Measurements from ENCODE around the gene ZNF837.
"Not testable (repeated sequence)": the region's sequence is repeated elsewhere in the genome, so short reads cannot be mapped to it uniquely, and the experiment has no call there.

Gene ZNF837

DNA sequence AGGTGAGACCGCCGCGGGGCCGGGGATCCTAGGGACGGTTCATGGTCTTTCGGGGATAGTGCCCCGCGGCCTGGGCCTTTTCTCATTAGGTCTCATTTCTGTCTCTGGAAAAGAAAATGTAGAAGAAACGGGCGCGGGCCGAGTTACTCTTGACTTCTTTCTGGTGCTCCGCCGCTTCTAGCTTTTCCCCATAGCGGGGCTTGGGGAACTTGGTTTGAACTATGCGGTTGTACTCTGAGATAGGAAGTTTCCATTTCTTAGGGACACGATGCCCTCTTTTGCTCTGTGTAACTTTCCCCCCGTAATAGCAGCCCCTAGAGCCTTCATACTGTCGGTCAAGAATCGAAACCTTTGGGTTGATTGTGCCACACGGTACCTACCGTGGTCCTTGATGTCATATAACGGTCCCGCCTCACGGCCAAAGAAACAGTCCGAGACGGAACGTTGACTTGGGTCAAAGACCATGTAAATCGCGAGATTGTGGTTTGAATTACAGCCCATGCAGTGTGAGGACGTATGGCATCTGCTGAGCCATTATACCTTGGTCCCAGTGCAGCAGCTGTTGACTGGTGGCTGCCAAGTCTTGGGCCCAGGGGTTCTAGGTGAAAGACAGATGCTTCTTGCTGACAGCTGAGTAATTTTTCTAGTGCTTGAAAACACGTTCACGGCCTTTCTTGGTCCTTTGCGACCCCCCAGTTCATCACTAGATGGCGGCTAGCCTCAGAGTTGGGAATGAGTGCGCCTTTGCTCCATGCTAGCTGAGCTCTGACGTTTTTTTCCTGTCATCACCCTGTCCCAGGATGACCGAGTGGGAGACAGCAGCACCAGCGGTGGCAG lies 6.7 kb upstream of the ZNF837 start:
- Mint-ChIP-seq H3K27me3 (no peaks in the 10 kb centered on the region), H3K4me1 (peaks cover 50% of the 10 kb centered on the region), H3K9me3 (no peaks in the 10 kb centered on the region), H3K4me3 (peak overlapping the region; percentile 93), H3K27ac (peak overlapping the region; percentile 98), H3K36me3 (peaks cover 29% of the 10 kb centered on the region)
- CTCF ChIA-PET: interaction anchor here (0.6 kb wide), 1 partner anchor 44 kb away, joined by 3 read pairs; no protein-coding TSS in a partner anchor
- DNase-seq: no peak

DNA sequence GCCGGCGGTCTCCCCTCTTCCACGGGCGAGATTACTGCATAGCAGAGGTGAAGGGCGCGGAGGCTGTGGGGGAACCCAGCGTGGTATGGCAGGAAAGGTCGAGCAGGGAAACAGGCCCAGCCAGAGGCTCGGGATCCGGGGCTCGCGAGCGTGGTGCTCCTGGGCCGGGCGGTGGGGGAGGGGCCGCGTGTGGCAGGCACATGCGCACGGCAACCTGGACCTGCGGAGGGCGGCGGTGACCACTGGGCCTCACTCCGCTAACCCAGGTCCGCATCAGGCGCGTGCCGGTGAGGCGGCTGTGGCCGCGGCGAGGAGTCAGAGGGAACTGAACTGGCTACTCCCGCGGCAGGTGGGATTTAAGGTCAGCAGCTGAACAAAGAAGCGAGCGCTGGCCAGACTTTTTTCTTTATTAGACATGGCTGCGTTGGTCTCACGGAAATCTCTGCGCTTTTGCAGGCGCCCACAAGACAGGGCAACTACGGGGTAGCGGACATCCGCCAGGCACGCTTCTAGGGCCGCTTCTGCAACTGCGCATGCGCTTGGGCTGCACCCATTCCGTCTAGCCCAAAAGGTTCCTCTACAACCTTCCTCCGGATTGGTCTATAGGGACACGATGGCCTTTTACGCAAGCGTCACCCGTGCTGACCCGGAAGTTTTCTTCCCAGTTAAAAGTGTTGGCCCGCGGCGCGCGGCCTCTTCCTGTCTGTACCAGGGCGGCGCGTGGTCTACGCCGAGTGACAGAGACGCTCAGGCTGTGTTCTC lies 5.9 kb upstream of the ZNF837 start, which contains the start of gene RPS5:
Gene RPS5 (plus strand): TSS at position 694 of the 762 bp plus-strand sequence. CDS start 869 bp downstream, outside the sequence.
- H3K9me3 Mint-ChIP-seq: no peaks in the 10 kb centered on the region
- no peaks in the 10 kb centered on the region for H3K27me3 Mint-ChIP-seq
- peak within 1 kb of the TSS; percentile 93 for H3K4me3 Mint-ChIP-seq
- peaks cover 51% of the 10 kb centered on the region for H3K4me1 Mint-ChIP-seq
- CTCF ChIA-PET: no interaction called here
- DNase-seq: peak; percentile 97
- peak within 1 kb of the TSS; percentile 98 for H3K27ac Mint-ChIP-seq
- H3K36me3 Mint-ChIP-seq: peaks cover 27% of the 10 kb centered on the region

DNA sequence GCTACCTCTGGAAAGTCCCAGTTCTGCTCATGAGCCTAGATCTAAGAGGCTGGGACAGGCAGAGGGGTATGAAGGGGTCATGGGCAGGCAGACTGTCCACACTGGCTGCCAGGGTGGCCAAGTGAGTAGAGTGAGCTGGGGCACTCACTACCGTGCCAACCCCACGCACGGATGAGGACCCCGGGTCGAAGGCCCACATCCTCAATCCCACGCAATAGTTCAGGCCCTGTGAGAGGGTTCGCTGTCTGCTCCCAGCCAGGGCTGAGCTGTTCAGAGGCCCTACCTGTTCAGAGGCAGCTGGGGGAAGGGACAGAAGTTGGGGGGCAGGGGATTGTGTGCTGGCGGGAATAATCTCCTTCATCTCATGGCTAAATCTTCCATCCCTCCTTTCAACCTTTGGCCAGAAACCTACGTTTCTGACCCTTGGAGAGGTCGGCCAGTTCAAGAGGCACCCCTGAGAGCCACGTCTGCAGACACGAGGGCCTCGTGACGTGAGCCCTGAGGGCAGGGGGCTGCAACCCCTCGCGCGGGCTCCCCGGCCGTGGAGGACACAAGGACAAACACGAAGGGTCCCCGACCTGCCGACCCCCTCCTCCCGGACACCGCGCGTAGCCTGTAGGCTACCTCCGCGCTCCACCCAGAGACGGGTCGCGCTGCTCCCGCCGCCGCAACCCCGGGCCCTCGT lies 5.2 kb upstream of the ZNF837 start:
- CTCF ChIA-PET: no interaction called here
- peak; percentile 34 for DNase-seq
- Mint-ChIP-seq H3K27me3 (no peaks in the 10 kb centered on the region), H3K9me3 (no peaks in the 10 kb centered on the region), H3K27ac (peak overlapping the region; percentile 98), H3K4me1 (peaks cover 53% of the 10 kb centered on the region), H3K36me3 (peaks cover 21% of the 10 kb centered on the region), H3K4me3 (peak overlapping the region; percentile 93)

DNA sequence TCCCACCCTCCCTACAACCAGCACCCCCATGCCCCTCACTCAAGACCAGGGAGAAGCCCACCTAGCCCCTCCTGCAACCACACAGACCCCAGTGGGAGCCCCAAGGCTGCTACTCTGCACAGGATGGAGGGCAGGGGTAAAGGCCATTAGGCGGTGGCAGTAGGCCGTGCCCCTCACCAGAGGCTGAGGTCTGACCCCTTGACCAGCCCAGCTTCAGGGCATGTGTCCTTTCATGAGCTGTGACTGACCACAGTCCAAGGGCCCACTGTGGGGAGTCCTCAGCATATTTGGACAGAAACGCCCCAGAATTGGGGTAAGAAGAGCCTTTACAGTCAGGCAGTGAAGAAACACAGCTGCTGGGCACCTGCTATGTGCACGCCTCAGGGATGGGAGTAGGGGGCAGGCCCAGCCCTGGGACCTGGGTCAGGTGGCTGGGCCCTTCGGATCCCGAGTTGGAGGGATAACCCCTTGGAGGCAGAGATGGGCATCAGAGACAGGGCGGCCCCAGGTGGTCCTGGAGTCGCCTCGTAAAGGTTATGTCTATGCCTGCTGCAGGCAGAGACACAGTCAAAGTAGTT lies 4.6 kb upstream of the ZNF837 start:
- H3K27ac Mint-ChIP-seq: peak overlapping the region; percentile 98
- peak overlapping the region; percentile 93 for H3K4me3 Mint-ChIP-seq
- CTCF ChIA-PET: no interaction called here
- no peaks in the 10 kb centered on the region for H3K9me3 Mint-ChIP-seq
- DNase-seq: no peak
- H3K36me3 Mint-ChIP-seq: peaks cover 17% of the 10 kb centered on the region
- H3K27me3 Mint-ChIP-seq: no peaks in the 10 kb centered on the region
- H3K4me1 Mint-ChIP-seq: peaks cover 48% of the 10 kb centered on the region

DNA sequence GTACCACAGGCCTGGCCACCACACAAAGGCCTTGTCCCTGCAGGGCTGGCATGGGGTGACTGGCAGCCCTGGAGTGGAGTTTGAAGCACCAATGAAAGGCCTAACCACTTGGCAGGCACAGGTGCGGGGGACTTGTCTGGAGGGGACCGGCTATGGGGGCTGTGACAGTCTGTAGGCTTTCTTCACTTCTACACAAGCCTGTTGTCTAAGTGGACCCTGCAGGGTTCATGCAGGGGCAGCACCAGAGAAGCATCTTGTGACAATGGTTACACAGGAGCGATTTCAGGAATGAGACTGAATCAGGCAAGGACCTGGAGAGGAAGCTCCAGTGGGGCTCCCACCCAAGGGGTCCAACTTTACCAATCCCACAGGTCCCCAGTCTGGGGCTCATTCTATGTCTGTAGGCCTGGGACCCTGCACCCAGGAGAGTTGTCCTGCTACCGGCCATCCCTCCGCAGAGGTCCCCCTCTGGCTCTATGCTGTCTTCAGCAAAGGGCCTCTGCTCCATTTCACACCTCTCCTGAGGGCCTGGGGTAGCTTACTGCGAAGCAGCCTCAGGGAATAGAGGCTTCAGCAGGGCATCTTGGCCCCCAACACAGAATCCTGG lies 2.3 kb upstream of the ZNF837 start:
- peak overlapping the region; percentile 43 for H3K4me3 Mint-ChIP-seq
- H3K27ac Mint-ChIP-seq: no peak overlapping the region
- H3K36me3 Mint-ChIP-seq: peaks cover 4% of the 10 kb centered on the region
- H3K27me3 Mint-ChIP-seq: no peaks in the 10 kb centered on the region
- CTCF ChIA-PET: no interaction called here
- DNase-seq: no peak
- peaks cover 46% of the 10 kb centered on the region for H3K4me1 Mint-ChIP-seq
- H3K9me3 Mint-ChIP-seq: no peaks in the 10 kb centered on the region

DNA sequence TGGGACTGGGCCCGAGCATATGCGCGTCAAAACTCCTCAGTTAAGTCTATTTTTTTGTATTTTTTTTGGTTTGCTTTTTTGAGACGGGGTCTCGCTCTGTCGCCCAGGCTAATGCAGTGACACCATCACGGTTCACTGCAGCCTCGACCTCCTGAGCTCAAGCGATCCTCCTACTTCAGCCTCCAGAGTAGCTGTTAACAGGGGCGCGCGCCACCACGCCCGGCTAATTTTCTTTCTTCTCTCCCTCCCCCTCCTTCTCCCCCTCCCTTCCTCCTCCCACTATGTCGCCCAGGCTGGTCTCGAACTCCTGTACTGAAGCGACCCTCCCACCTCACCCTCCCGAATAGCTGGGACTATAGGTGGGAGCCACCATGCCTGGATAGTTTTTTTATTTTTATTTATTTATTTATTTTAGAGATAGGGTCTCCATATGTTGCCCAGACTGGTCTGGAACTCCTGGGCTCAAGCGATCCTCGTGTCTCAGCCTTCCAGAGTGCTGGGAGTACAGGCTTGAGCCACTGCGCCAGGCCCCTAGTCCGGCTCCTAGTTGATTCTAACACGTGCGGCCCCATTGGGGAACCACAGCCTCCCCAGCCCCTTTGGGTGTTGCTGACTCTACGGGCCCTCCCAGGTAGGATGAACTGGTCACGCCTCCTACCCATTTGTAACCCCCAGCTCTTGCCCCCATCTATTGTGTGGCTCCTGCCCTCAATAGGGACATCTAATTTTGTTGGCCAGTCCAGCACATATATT lies 806 bp upstream of the ZNF837 start:
- Mint-ChIP-seq H3K4me1 (peaks cover 39% of the 10 kb centered on the region), H3K9me3 (no peaks in the 10 kb centered on the region), H3K27ac (peak overlapping the region; percentile 91), H3K4me3 (peak overlapping the region; percentile 84), H3K36me3 (no peaks in the 10 kb centered on the region), H3K27me3 (no peaks in the 10 kb centered on the region)
- no peak for DNase-seq
- CTCF ChIA-PET: interaction anchor here (0.6 kb wide), 1 partner anchor 58 kb away, joined by 3 read pairs; no protein-coding TSS in a partner anchor

DNA sequence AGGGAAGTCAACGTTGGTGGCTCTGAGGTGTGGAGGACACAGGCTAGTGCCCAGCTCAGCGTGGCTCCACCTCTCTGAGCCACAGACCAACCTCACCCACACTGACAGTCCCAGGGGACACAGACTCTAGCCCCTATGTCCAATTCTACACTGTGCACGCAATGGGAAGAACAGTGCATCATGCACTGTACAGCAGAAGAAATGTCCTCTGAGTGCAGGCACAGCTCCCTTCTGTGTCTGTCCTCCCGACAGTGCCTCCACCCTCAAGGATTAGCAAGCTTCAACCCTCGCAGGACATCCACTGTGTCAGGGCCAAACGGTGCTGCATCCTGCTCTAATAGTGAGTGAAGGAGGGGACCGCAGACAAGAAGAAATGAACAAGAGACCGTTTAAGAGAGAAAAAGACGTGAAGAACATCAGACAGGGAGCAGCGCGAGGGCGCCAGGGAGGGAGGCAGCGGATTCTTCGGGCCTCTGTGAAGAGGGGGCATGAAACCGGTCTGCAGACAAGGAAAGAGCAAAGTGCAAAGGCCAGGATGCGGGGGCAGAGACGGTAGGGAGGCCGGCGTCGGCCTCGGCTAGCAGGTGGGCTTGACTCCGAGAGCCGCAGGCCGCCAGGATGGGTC lies 681 bp downstream of the ZNF837 start:
- H3K9me3 Mint-ChIP-seq: no peaks in the 10 kb centered on the region
- peak overlapping the region; percentile 91 for H3K27ac Mint-ChIP-seq
- CTCF ChIA-PET: interaction anchor here (0.6 to 1.4 kb wide), 2 partner anchors 33 to 138 kb away, joined by 3 read pairs; no protein-coding TSS in a partner anchor
- no peak for DNase-seq
- H3K36me3 Mint-ChIP-seq: no peaks in the 10 kb centered on the region
- peak overlapping the region; percentile 84 for H3K4me3 Mint-ChIP-seq
- H3K27me3 Mint-ChIP-seq: no peaks in the 10 kb centered on the region
- peaks cover 31% of the 10 kb centered on the region for H3K4me1 Mint-ChIP-seq

DNA sequence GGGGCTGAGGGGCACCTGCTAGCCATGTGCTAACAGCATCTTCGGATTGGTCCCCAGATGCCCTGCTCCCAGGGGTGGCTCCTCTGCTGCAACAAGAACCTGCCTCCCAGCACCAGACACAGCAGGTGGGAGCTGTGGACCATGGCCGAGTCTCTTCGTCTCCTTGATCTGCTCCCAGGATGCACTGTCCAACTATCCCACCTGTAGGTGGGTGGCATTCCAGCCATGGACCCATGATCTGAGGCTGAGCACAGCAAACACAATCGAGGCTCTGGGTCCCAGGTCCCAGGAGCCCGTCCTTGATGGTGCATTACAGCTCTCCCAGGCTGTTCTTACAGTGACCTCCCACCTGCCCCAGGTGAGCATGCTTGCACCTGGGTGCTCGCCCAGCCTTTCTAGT lies 1.6 kb downstream of the ZNF837 start:
- Mint-ChIP-seq H3K4me3 (peak overlapping the region; percentile 84), H3K4me1 (peaks cover 28% of the 10 kb centered on the region), H3K36me3 (no peaks in the 10 kb centered on the region), H3K27ac (no peak overlapping the region), H3K27me3 (no peaks in the 10 kb centered on the region), H3K9me3 (no peaks in the 10 kb centered on the region)
- CTCF ChIA-PET: interaction anchor here (1.4 kb wide), 1 partner anchor 139 kb away, joined by 3 read pairs; no protein-coding TSS in a partner anchor
- DNase-seq: no peak

DNA sequence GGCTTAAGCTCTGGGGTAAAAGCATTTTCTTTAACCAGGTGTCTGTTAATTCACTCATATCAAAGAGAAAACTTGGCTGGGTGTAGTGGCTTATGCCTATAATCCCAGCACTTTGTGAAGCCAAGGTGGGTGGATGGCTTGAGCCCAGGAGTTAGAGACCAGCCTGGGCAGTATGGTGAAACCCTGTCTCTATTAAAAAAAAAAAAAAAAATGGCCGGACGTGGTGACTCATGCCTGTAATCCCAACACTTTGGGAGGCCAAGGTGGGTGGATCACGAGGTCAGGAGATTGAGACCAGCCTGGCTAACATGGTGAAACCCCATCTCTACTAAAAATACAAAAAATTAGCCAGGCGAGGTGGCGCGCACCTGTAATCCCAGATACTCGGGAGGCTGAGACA lies 4.1 kb downstream of the ZNF837 start:
- H3K4me3 Mint-ChIP-seq, H3K9me3 Mint-ChIP-seq, H3K27ac Mint-ChIP-seq, H3K27me3 Mint-ChIP-seq, DNase-seq, H3K36me3 Mint-ChIP-seq: not testable (repeated sequence)
- CTCF ChIA-PET: interaction anchor here (0.9 kb wide), 1 partner anchor 14 kb away, joined by 5 read pairs; no protein-coding TSS in a partner anchor
- peaks cover 18% of the 10 kb centered on the region for H3K4me1 Mint-ChIP-seq

DNA sequence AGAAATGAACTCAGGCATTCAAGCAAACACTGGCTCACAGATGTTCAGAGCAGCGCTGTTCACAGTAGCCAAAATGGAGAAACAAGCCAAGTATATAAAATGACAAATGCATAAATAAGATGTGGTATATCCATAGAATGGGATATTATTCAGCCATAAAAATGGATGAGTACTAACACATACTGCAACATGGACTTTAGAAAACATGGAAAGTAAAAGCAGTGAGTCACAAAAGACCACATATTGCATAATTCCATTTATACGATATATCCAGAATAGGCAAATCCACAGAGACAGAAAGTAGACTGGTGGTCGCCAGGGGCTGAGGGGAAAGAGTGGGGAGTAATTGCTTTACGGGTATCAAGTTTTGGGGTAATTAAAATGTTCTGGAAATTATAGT lies 6.6 kb downstream of the ZNF837 start:
- Mint-ChIP-seq H3K9me3 (no peaks in the 10 kb centered on the region), H3K36me3 (no peaks in the 10 kb centered on the region), H3K27ac (no peak overlapping the region), H3K4me1 (peaks cover 3% of the 10 kb centered on the region), H3K27me3 (no peaks in the 10 kb centered on the region), H3K4me3 (no peak overlapping the region)
- DNase-seq: no peak
- CTCF ChIA-PET: no interaction called here

DNA sequence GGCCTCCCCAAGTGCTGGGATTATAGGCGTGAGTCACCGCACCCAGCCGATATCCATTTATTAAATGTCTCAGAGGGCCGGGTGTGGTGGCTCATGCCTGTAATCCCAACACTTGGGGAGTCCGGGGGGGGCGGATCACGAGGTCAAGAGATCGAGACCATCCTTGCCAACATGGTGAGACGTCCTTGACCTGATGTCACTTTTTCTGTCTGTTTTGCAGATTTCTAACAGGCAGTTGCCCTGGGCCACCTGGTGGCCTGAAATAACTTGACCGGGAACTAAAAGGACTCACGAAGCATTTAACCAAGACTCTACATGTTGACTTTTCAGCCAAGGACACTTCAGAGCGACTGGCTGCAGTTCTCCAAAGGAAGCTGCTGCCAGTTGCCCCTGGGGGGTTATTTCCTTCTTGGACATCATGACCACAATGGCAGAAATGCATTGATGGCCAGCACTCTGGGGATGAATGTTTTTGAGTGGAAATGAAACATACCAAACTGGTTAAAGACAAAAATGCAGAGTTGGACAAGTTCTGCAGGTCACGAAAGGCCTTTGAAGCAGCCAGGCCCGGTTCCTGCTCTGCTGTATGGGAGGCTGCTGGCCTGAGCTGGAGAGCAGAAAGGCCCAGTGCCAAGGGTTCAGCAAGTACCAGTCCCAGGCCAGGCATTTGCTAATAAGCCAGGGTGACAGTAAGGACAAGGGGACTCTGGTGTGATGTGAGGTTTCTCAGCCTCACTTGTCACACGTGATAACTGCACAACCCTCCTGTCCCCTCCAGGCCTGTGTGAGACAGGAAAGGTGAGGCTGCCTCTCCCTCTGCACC lies 8.3 kb downstream of the ZNF837 start:
- no peak overlapping the region for H3K4me3 Mint-ChIP-seq
- no peak for DNase-seq
- CTCF ChIA-PET: no interaction called here
- no peaks in the 10 kb centered on the region for H3K4me1 Mint-ChIP-seq
- H3K9me3 Mint-ChIP-seq: no peaks in the 10 kb centered on the region
- no peak overlapping the region for H3K27ac Mint-ChIP-seq
- no peaks in the 10 kb centered on the region for H3K36me3 Mint-ChIP-seq
- H3K27me3 Mint-ChIP-seq: no peaks in the 10 kb centered on the region
